Activated B cell treated with CpG ODN at 0.5 μM for 24 hours (primary cell): ENCODE data around the gene ITGBL1. TPM values are rescaled to one million over a fixed set of nuclear protein-coding genes. Genes with fewer than 3 reads are reported as not detected.

Experiments
- ATAC-seq: fragments of 200-7000 bp; cut with Tn5 transposase; one replicate; pipeline ENCODE4 v1.10.0; 2021; ENCODE audit warnings: low read depth, mild to moderate bottlenecking, moderate library complexity
- CTCF ChIA-PET: fragments of 350-600 bp; sonication (Branson Sonifier 250); formaldehyde crosslinking; loops from one replicate; lab custom pipeline; 2021; ENCODE audit warnings: antibody characterized with exemption; lab: Charles Lee
- POLR2A ChIA-PET: fragments of 350-600 bp; sonication (Branson Sonifier 250); formaldehyde crosslinking; loops from one replicate; lab custom pipeline; 2021; ENCODE audit warnings: antibody characterized with exemption; lab: Charles Lee
- DNase-seq: peaks from one replicate; pipeline ENCODE4 v3.0.0; 2022
- H3K27ac Mint-ChIP-seq: one replicate; pipeline ENCODE4 v1.8.0; 2020; ENCODE audit warnings: mixed read lengths
- H3K27me3 Mint-ChIP-seq: one replicate; pipeline ENCODE4 v1.8.0; 2021; ENCODE audit warnings: mixed read lengths
- H3K36me3 Mint-ChIP-seq: one replicate; pipeline ENCODE4 v1.8.0; 2021; ENCODE audit warnings: low read depth, mixed read lengths
- H3K4me1 Mint-ChIP-seq: one replicate; pipeline ENCODE4 v1.8.0; 2021; ENCODE audit warnings: mixed read lengths
- H3K4me3 Mint-ChIP-seq: one replicate; pipeline ENCODE4 v1.8.0; 2020; ENCODE audit warnings: mild to moderate bottlenecking, mixed read lengths
- H3K9me3 Mint-ChIP-seq: one replicate; pipeline ENCODE4 v1.8.0; 2020; ENCODE audit warnings: mixed read lengths
- intact Hi-C: fragments of 100-400 bp; cut with micrococcal nuclease; formaldehyde crosslinking; loops from one replicate; pipeline ENCODE4 v1.15.1; 2024
- total RNA-seq: library from RNA; stranded (reverse); gene quantifications from 2 replicates; pipeline ENCODE4 v1.2.3, GENCODE V29; 2022
- TF ChIP-seq, protein P1 (sequence below): fragments of 200-600 bp; IDR thresholded peaks from one replicate; pipeline ENCODE4 v1.8.0; 2022; ENCODE audit warnings: antibody characterized with exemption, mild to moderate bottlenecking

The ITGBL1 gene
- total RNA-seq, 1 donor from 2014 or later = not detected

DNA sequence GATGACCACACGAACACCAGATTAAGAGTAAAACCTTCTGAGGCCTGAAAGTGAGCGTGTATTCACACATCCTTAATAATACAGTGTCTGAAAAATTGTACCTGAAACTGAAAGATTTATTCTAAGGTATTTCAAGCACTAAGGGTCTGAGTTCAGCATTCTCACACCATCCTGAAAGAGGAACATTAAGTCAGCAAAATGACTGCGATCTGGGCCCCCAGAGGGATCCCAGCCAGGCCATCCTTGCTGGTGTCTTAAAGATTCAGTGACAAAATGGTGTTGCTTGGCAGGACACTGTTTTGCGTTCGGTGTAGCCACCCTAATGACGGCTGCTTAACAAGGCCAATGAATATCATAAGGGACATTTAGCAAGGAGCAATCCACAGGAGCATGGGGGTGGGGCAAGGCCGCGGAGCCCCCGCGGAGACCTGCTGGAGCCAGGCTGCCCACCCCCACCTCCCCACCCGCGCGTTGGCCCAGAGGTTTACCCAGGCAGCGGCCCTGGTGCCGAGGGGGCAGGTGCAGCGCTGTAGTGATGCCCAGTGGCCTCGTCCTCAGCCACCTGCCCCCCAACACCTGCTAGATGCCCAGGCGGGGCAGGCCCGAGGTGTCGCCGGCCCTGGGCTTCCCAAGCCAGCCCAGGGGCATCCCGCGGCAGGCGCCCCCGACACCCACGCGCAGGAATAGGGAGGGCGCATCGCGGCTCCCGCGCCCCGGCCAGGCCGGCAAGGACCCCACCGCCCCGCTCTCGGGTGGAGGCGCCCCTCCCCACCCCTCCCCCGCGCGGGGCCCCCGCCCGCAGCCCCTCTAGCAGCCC, 36.9 kb upstream of the ITGBL1 start:
- Mint-ChIP-seq H3K27ac (no peak overlapping the region), H3K27me3 (peaks cover 22% of the 10 kb centered on the region), H3K36me3 (no peaks in the 10 kb centered on the region), H3K4me1 (peaks cover 3% of the 10 kb centered on the region), H3K4me3 (no peak overlapping the region), H3K9me3 (no peaks in the 10 kb centered on the region)
- DNase-seq (no peak), ATAC-seq (no peak)
- CTCF ChIA-PET = no interaction called here
- TF ChIP-seq, protein P1, sequence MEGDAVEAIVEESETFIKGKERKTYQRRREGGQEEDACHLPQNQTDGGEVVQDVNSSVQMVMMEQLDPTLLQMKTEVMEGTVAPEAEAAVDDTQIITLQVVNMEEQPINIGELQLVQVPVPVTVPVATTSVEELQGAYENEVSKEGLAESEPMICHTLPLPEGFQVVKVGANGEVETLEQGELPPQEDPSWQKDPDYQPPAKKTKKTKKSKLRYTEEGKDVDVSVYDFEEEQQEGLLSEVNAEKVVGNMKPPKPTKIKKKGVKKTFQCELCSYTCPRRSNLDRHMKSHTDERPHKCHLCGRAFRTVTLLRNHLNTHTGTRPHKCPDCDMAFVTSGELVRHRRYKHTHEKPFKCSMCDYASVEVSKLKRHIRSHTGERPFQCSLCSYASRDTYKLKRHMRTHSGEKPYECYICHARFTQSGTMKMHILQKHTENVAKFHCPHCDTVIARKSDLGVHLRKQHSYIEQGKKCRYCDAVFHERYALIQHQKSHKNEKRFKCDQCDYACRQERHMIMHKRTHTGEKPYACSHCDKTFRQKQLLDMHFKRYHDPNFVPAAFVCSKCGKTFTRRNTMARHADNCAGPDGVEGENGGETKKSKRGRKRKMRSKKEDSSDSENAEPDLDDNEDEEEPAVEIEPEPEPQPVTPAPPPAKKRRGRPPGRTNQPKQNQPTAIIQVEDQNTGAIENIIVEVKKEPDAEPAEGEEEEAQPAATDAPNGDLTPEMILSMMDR = no peak
- intact Hi-C loops = no loop called here
- POLR2A ChIA-PET = no interaction called here

DNA sequence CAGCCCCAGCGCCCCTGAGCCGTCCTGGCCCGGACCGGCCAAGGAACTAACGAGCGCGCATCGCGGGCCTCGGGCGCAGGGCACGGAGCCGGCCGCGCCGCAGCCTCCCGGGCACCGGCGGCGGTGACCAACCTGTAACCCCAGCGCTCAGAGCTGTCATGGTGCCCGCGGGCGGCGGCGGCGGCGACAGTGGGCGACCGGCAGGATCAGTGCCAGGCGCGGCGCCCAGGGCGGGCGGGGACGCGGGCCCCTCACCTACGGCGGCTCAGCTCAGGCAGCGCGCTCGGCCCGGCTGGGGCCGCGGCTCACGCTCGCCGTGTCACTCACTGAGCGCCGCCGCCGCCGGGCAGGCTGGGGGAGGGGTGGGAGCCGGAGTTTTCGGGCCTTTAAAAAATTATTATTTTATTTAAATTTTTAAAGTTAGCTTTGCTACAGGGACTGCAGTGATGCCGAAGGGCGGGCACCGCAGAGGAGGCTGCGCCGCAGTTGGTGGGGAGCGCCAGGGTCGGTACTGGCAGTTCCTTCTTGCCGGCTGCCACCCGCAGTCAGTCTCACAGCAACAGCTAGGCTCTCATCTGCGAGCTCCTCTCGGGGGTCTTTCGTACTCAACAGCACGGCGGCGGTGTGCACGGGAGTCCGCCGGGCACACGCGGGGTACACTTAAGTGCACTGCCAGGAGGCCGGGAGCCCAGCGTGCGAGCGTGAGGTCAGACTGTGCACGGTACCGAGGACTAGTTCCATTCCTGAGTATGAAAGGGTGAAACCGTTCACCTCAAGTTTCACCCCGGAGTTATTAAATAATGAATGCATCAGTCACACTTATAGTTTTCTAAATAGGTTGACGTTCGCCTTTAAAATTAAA, 36.1 kb upstream of the ITGBL1 start, which contains the start of gene NALCN:
NALCN (minus strand) TSS at position 328 of the 862 bp plus-strand sequence. CDS start 17,382 bp downstream, outside the sequence.
- POLR2A ChIA-PET = no interaction called here
- Mint-ChIP-seq H3K4me1 (peaks cover 3% of the 10 kb centered on the region), H3K4me3 (no peak within 1 kb of the TSS)

DNA sequence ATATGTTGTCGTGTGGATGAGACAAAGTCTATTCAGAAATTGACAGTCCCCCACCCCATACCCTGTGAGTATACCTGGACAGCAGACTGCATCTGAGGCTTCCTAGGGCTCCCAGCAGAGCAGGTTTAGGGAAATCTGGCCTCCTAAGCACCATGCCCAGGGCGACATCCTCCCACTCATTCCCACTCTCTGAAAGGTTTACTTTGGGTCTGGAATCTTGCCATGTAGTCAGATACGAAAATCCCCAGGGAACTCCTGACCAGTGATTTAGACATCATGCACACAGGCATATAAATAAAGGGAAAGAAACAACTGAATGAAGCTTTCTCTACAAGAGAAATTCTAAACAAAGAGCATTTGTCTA, 35.5 kb upstream of the ITGBL1 start:
- no peak overlapping the region for H3K4me3 Mint-ChIP-seq
- POLR2A ChIA-PET = no interaction called here
- H3K4me1 Mint-ChIP-seq = peaks cover 3% of the 10 kb centered on the region
- no peaks in the 10 kb centered on the region for H3K9me3 Mint-ChIP-seq
- no peak overlapping the region for H3K27ac Mint-ChIP-seq
- H3K36me3 Mint-ChIP-seq = no peaks in the 10 kb centered on the region
- TF ChIP-seq, protein P1 = no peak
- DNase-seq (no peak), ATAC-seq (no peak)
- intact Hi-C loops = no loop called here
- peaks cover 22% of the 10 kb centered on the region for H3K27me3 Mint-ChIP-seq
- CTCF ChIA-PET = no interaction called here

More for the DNA sequence above, 36.1 kb upstream of the ITGBL1 start, which contains the start of gene NALCN:
- H3K9me3 Mint-ChIP-seq = no peaks in the 10 kb centered on the region
- H3K27ac Mint-ChIP-seq = no peak within 1 kb of the TSS
- intact Hi-C loops = no loop called here
- DNase-seq (no peak), ATAC-seq (no peak)
- TF ChIP-seq, protein P1 = no peak
- H3K36me3 Mint-ChIP-seq = no peaks in the 10 kb centered on the region
- CTCF ChIA-PET = no interaction called here
- peaks cover 22% of the 10 kb centered on the region for H3K27me3 Mint-ChIP-seq

DNA sequence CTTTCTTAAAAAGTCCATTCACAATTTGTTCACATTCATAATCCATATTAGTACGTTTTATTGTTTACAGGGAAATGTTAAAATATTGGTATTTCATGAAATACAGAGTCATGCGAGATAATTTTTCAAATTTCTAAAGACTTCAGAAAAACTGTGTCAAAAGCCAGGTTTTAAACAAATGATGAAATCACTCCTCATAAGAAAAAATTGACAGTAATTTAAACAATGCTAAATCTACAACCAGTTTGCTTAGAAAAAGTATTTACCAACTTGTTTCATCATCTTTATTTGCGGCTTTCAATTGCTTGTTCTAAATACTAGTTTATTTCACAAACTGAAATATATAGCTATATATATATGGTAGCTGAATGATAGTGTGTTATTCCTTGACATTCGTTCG, 35.0 kb upstream of the ITGBL1 start:
- H3K4me3 Mint-ChIP-seq = no peak overlapping the region
- peaks cover 22% of the 10 kb centered on the region for H3K27me3 Mint-ChIP-seq
- intact Hi-C loops = no loop called here
- H3K36me3 Mint-ChIP-seq = no peaks in the 10 kb centered on the region
- DNase-seq (no peak), ATAC-seq (no peak)
- H3K27ac Mint-ChIP-seq = no peak overlapping the region
- CTCF ChIA-PET = no interaction called here
- no peaks in the 10 kb centered on the region for H3K9me3 Mint-ChIP-seq
- peaks cover 3% of the 10 kb centered on the region for H3K4me1 Mint-ChIP-seq
- POLR2A ChIA-PET = no interaction called here
- TF ChIP-seq, protein P1 = no peak

DNA sequence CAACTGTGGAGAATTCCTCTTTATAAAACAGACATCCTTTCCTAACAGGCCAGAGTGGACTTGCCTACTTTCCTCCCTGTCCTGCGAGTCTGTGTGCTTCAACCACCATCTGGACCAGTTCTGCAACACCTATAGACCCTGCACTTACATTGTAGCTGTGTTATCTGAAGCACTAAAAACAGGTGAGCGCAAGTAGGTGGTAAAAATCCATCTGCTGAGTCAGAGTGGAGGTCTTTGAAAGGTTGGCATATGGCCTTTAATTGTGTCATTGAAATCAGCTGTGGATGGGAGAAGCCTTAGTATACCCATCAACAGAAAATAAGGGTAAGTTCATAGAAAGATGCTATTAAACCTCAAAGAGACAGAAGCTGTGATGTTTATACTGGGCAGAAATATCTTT, 28.6 kb upstream of the ITGBL1 start:
- H3K4me3 Mint-ChIP-seq = no peak overlapping the region
- H3K36me3 Mint-ChIP-seq = no peaks in the 10 kb centered on the region
- no peaks in the 10 kb centered on the region for H3K4me1 Mint-ChIP-seq
- no peaks in the 10 kb centered on the region for H3K27me3 Mint-ChIP-seq
- no peaks in the 10 kb centered on the region for H3K9me3 Mint-ChIP-seq
- ChIA-PET POLR2A (no interaction called here), CTCF (no interaction called here)
- intact Hi-C loops = no loop called here
- DNase-seq = no peak
- ATAC-seq = no peak
- TF ChIP-seq, protein P1 = no peak
- H3K27ac Mint-ChIP-seq = no peak overlapping the region
